A549 (cell line): ENCODE data around the gene DNAJC3. TPM values are rescaled to one million over a fixed set of nuclear protein-coding genes. Genes with fewer than 3 reads are reported as not detected.

Source experiments
- ATAC-seq, 2 experiments: fragments of 200-7000 bp in 1 of 2; fragments of >200 bp in 1 of 2; cut with Nextera tagmentation in 1 of 2; cut with Tn5 transposase in 1 of 2; 3 replicates each; pipeline versions ENCODE4 v1.8.0 to v1.9.1; 2018 to 2020; ENCODE audit warnings: mild to moderate bottlenecking in 1 of 2, moderate library complexity in 1 of 2
- CTCF ChIA-PET: fragments of 300-600 bp; sonication (Branson Sonifier 250); formaldehyde crosslinking; extraction: SDS; loops from one replicate; lab custom pipeline; 2021; ENCODE audit warnings: antibody characterized with exemption, inconsistent platforms; lab: Yijun Ruan, JAX
- POLR2A ChIA-PET: fragments of 350-600 bp; formaldehyde crosslinking; extraction: SDS; loops from one replicate; lab custom pipeline; 2021; ENCODE audit warnings: antibody characterized with exemption, inconsistent platforms; lab: Yijun Ruan, JAX
- DNase-seq, 2 experiments: peaks; one replicate each; pipeline versions ENCODE4 v3.0.0 to v3.0.0-alpha.2; 2011 to 2016; ENCODE audit warnings: low read depth in 1 of 2, low spot score in 1 of 2
- FAIRE-seq: peaks from 2 replicates; lab custom pipeline; 2011; peaks lifted over from hg19 to GRCh38; lab: Jason Lieb, UNC
- H3K27ac ChIP-seq, 2 experiments: fragments of >200 bp; sonication (Bioruptor Twin); formaldehyde crosslinking; 3 replicates each; pipeline ENCODE4 v1.5.1; 2016 to 2017
- H3K4me1 ChIP-seq: fragments of >200 bp; sonication (Bioruptor Twin); formaldehyde crosslinking; 3 replicates; pipeline ENCODE4 v1.6.1; 2016
- H3K4me2 ChIP-seq: fragments of >200 bp; sonication (Bioruptor Twin); formaldehyde crosslinking; 3 replicates; pipeline ENCODE4 v1.6.1; 2016
- H3K4me3 ChIP-seq: fragments of >200 bp; sonication (Bioruptor Twin); formaldehyde crosslinking; 3 replicates; pipeline ENCODE4 v1.5.1; 2016
- H3K9me3 ChIP-seq: fragments of >200 bp; sonication (Bioruptor Twin); formaldehyde crosslinking; 3 replicates; pipeline ENCODE4 v1.6.1; 2016
- ATOH8 ChIP-seq: fragments of 250-450 bp; sonication (Bioruptor Pico); IDR thresholded peaks from 2 replicates; pipeline ENCODE4 v1.5.0; 2020; ENCODE audit warnings: low read depth, mild to moderate bottlenecking, moderate library complexity
- CBX8 ChIP-seq: fragments of 200-600 bp; sonication (generic); IDR thresholded peaks from 2 replicates; pipeline ENCODE4 v1.6.1; 2016
- CHD4 ChIP-seq: fragments of 200-600 bp; sonication (generic); IDR thresholded peaks from 2 replicates; pipeline ENCODE4 v1.6.1; 2016; ENCODE audit warnings: antibody characterized with exemption, mild to moderate bottlenecking, borderline replicate concordance
- E2F6 ChIP-seq: IDR thresholded peaks from 2 replicates; pipeline ENCODE4 v1.6.1; 2012; ENCODE audit warnings: low read depth, borderline replicate concordance
- EHF ChIP-seq: fragments of 250-450 bp; sonication (Bioruptor Pico); IDR thresholded peaks from 2 replicates; pipeline ENCODE4 v1.5.0; 2020; ENCODE audit warnings: mild to moderate bottlenecking
- EP300 ChIP-seq, 2 experiments: fragments of >200 bp; sonication (Bioruptor Twin); formaldehyde crosslinking; IDR thresholded peaks; 2 replicates in 1 of 2; 3 replicates in 1 of 2; pipeline ENCODE4 v1.6.1; 2016 to 2017
- ESRRA ChIP-seq: fragments of 150-350 bp; IDR thresholded peaks from 2 replicates; pipeline ENCODE4 v1.6.1; 2014; ENCODE audit warnings: mild to moderate bottlenecking, low read length, borderline replicate concordance
- HES2 ChIP-seq: fragments of >200 bp; sonication (Bioruptor Twin); formaldehyde crosslinking; IDR thresholded peaks from 2 replicates; pipeline ENCODE4 v1.6.1; 2016
- HEYL ChIP-seq: fragments of 250-450 bp; sonication (Bioruptor Pico); IDR thresholded peaks from 2 replicates; pipeline ENCODE4 v1.8.0; 2021; ENCODE audit warnings: mild to moderate bottlenecking, moderate library complexity
- HMGXB4 ChIP-seq: fragments of 250-450 bp; sonication (Bioruptor Pico); IDR thresholded peaks from 2 replicates; pipeline ENCODE4 v1.5.0; 2021; ENCODE audit warnings: mild to moderate bottlenecking, moderate library complexity, borderline replicate concordance
- HOXA7 ChIP-seq: fragments of 250-450 bp; sonication (Bioruptor Pico); IDR thresholded peaks from 2 replicates; pipeline ENCODE4 v1.5.0; 2020; ENCODE audit warnings: mild to moderate bottlenecking, moderate library complexity
- JUN ChIP-seq, 2 experiments: fragments of >200 bp; sonication (Bioruptor Twin); formaldehyde crosslinking; IDR thresholded peaks; 2 replicates in 1 of 2; 3 replicates in 1 of 2; pipeline ENCODE4 v1.6.1; 2016 to 2017
- JUNB ChIP-seq: fragments of >200 bp; sonication (Bioruptor Twin); formaldehyde crosslinking; IDR thresholded peaks from 2 replicates; pipeline ENCODE4 v1.6.1; 2016
- KDM5A ChIP-seq: fragments of 200-600 bp; sonication (generic); IDR thresholded peaks from 2 replicates; pipeline ENCODE4 v1.6.1; 2016; ENCODE audit warnings: antibody characterized with exemption, mild to moderate bottlenecking
- MAFK ChIP-seq: fragments of 450-650 bp; IDR thresholded peaks from 2 replicates; pipeline ENCODE4 v1.6.1; 2014; ENCODE audit not compliant: partially characterized antibody
- MAX ChIP-seq: IDR thresholded peaks from 2 replicates; pipeline ENCODE4 v1.6.1; 2012
- PHF8 ChIP-seq: fragments of 200-600 bp; sonication (generic); IDR thresholded peaks from 2 replicates; pipeline ENCODE4 v1.6.1; 2016; ENCODE audit warnings: low read depth, mild to moderate bottlenecking, antibody characterized with exemption, moderate library complexity, borderline replicate concordance
- RAD21 ChIP-seq, 2 experiments: fragments of >200 bp in 1 of 2; sonication (Bioruptor Twin) in 1 of 2; formaldehyde crosslinking in 1 of 2; IDR thresholded peaks in 1 of 2; conservative IDR thresholded peaks in 1 of 2; 2 replicates in 1 of 2; 3 replicates in 1 of 2; pipeline ENCODE4 v1.6.1; 2012 to 2018; ENCODE audit warnings: inconsistent platforms in 1 of 2
- RFX5 ChIP-seq: fragments of 450-650 bp; IDR thresholded peaks from 2 replicates; pipeline ENCODE4 v1.7.1; 2014; ENCODE audit warnings: antibody characterized with exemption, mild to moderate bottlenecking, moderate library complexity
- ZC3H11A ChIP-seq: fragments of 450-650 bp; IDR thresholded peaks from 2 replicates; pipeline ENCODE4 v1.6.1; 2014; ENCODE audit warnings: antibody characterized with exemption, mild to moderate bottlenecking
- ZFP36 ChIP-seq: fragments of 450-650 bp; IDR thresholded peaks from 2 replicates; pipeline ENCODE4 v1.6.1; 2014; ENCODE audit warnings: borderline replicate concordance; ENCODE audit not compliant: partially characterized antibody
- ZSCAN20 ChIP-seq: fragments of 250-450 bp; sonication (Bioruptor Pico); IDR thresholded peaks from 2 replicates; pipeline ENCODE4 v1.8.0; 2022; ENCODE audit warnings: mild to moderate bottlenecking, moderate library complexity
- WGBS: methylation state at CpG from one replicate; pipeline ENCODE4 v1.1.6; 2017; ENCODE audit errors: missing lambda C conversion rate; 5-methylcytosine and 5-hydroxymethylcytosine counted together
- polyA plus RNA-seq, 4 experiments: library from polyadenylated mRNA; depleted of rRNA in 3 of 4; stranded (reverse); fragments of >200 nt; fragmentation: RNase III in 1 of 4; extraction: RNeasy Plus Mini Kit Qiagen cat#74134 plus additional on column Dnase treatment in 1 of 4; gene quantifications; 2 replicates in 3 of 4; 3 replicates in 1 of 4; pipeline ENCODE4 v1.2.3, GENCODE V29; 2011 to 2017

The DNAJC3 gene
- polyA plus RNA-seq, 2 of the 4 experiments (the other 2 are of a cell fraction), result 11.1 to 21.9 TPM

- WGBS, result 91% methylated on average over 6 of the region's 35 CpGs
- H3K4me2 ChIP-seq, result peak overlapping the region; percentile 76
- FAIRE-seq (no peak), ATAC-seq (no peak), DNase-seq (no peak)
- H3K4me1 ChIP-seq, result peaks cover 19% of the 10 kb centered on the region
- no peak overlapping the region for H3K27ac ChIP-seq
- no peak overlapping the region for H3K4me3 ChIP-seq
- no peaks in the 10 kb centered on the region for H3K9me3 ChIP-seq
- ChIA-PET CTCF (interaction anchor here (0.9 to 1.7 kb wide), 3 partner anchors 18 to 192 kb away, joined by 3 to 4 read pairs (median 3); no protein-coding TSS in a partner anchor), POLR2A (no interaction called here)
- TF ChIP-seq EHF (CRISPR knock-in tag) (no peak), JUN (IDR thresholded peaks at IDR 0.05) (no peak), HEYL (CRISPR knock-in tag) (no peak), ZC3H11A (no peak), ATOH8 (no peak), MAX (no peak), CBX8 (no peak), KDM5A (no peak), ZFP36 (no peak), ZSCAN20 (CRISPR knock-in tag) (no peak), JUNB (no peak), RFX5 (no peak), MAFK (no peak), HES2 (no peak), EP300 (IDR thresholded peaks at IDR 0.05) (no peak), HMGXB4 (no peak), E2F6 (no peak), ESRRA (no peak), RAD21 (conservative IDR thresholded peaks at IDR 0.05 in 1 of 2, IDR thresholded peaks at IDR 0.05 in 1 of 2) (no peak), CHD4 (no peak)
Measured at GRCh38 chr13:95642028-95642621, 34.8 kb upstream of the DNAJC3 start.

GRCh38 chr13:95642999-95643398 is 33.9 kb upstream of the DNAJC3 start:
- FAIRE-seq (no peak), DNase-seq (no peak), ATAC-seq (no peak)
- ChIA-PET POLR2A (interaction anchor here (0.6 to 2.2 kb wide), 4 partner anchors 18 to 313 kb away, joined by 3 to 7 read pairs (median 6); partner anchors contain the start of gene DNAJC3), CTCF (interaction anchor here (0.8 to 1.8 kb wide), 3 partner anchors 19 to 191 kb away, joined by 3 to 5 read pairs (median 4); no protein-coding TSS in a partner anchor)
- TF ChIP-seq JUNB (no peak), PHF8 (no peak), E2F6 (no peak), EHF (CRISPR knock-in tag) (no peak), HMGXB4 (no peak), EP300 (IDR thresholded peaks at IDR 0.05) (no peak), HOXA7 (CRISPR knock-in tag) (no peak)
- 64% methylated on average over 3 of the region's 3 CpGs for WGBS
- Histone ChIP-seq H3K4me1 (peaks cover 19% of the 10 kb centered on the region), H3K27ac (peak overlapping the region; percentile 93 to 97; a peak in 5 of 6 replicates), H3K4me2 (peak overlapping the region; percentile 76), H3K4me3 (peak overlapping the region; percentile 93), H3K9me3 (no peaks in the 10 kb centered on the region)
